HepG2 (cell line): Measurements from ENCODE around the gene PDHA1. TPM values are rescaled to one million over a fixed set of nuclear protein-coding genes. Genes with fewer than 3 reads are reported as not detected.

Experiments used
- ATAC-seq: fragments of 200-7000 bp; cut with Tn5 transposase; 3 replicates; pipeline ENCODE4 v1.9.1; 2020; ENCODE audit warnings: mild to moderate bottlenecking, moderate library complexity
- BruUV-seq: library from RNA; stranded (reverse); fragments of 400-500 nt; replicated peaks from 2 replicates; lab custom pipeline; 2021; lab: Mats Ljungman, UMichigan
- CTCF ChIA-PET: fragments of 300-600 bp; formaldehyde crosslinking; extraction: SDS; loops from one replicate; lab custom pipeline; 2021; ENCODE audit warnings: low total read pairs, inconsistent platforms, low intra/inter-chr PET ratio; lab: Yijun Ruan, JAX
- POLR2A ChIA-PET: fragments of 350-600 bp; sonication (Branson Sonifier 250); formaldehyde crosslinking; loops from one replicate; lab custom pipeline; 2020; ENCODE audit warnings: antibody characterized with exemption, inconsistent platforms; lab: Yijun Ruan, JAX
- DNase-seq: peaks from one replicate; pipeline ENCODE4 v3.0.0-alpha.2; 2015; ENCODE audit warnings: low spot score
- FAIRE-seq: peaks from 3 replicates; lab custom pipeline; 2011; peaks lifted over from hg19 to GRCh38; lab: Jason Lieb, UNC
- H2AFZ ChIP-seq: one replicate; pipeline ENCODE4 v1.6.1; 2011; ENCODE audit warnings: low read length, inconsistent platforms
- H3K27ac ChIP-seq: fragments of 300-600 bp; 3 replicates; pipeline ENCODE4 v1.8.0; 2011; ENCODE audit warnings: mixed run types, mild to moderate bottlenecking, mixed read lengths, low read length, inconsistent platforms; ENCODE audit not compliant: insufficient read depth; ENCODE audit errors: extremely low read length
- H3K27me3 ChIP-seq, 2 experiments: fragments of 200-600 bp in 1 of 2; 2 replicates in 1 of 2; 3 replicates in 1 of 2; pipeline versions ENCODE4 v1.6.0 to v1.8.0; 2011; ENCODE audit warnings: low read length in 2 of 2, mild to moderate bottlenecking in 2 of 2, moderate library complexity in 2 of 2, inconsistent platforms in 1 of 2; ENCODE audit not compliant: insufficient read depth in 2 of 2, control insufficient read depth in 1 of 2
- H3K36me3 ChIP-seq, 2 experiments: fragments of 200-600 bp in 1 of 2; replicated peaks in 1 of 2; 2 replicates in 1 of 2; 3 replicates in 1 of 2; pipeline versions ENCODE4 v1.5.1 to v1.8.0; 2011; ENCODE audit warnings: low read length in 2 of 2, inconsistent platforms in 1 of 2; ENCODE audit not compliant: insufficient read depth in 2 of 2, control insufficient read depth in 1 of 2
- H3K4me1 ChIP-seq: 2 replicates; pipeline ENCODE4 v1.5.1; 2012; ENCODE audit warnings: low read length, inconsistent platforms; ENCODE audit not compliant: insufficient read depth
- H3K4me2 ChIP-seq: 2 replicates; pipeline ENCODE4 v1.6.0; 2011; ENCODE audit warnings: low read depth, low read length, inconsistent platforms
- H3K4me3 ChIP-seq, 3 experiments: fragments of 200-600 bp in 1 of 3; sonication (generic), shearing (Covaris generic) in 1 of 3; replicated peaks in 1 of 3; 2 replicates each; pipeline ENCODE4 v1.5.1; 2011 to 2016; ENCODE audit warnings: low read length in 3 of 3, inconsistent platforms in 2 of 3, low read depth in 2 of 3, mild to moderate bottlenecking in 2 of 3, control low read depth in 1 of 3, mixed read lengths in 1 of 3; ENCODE audit not compliant: insufficient read depth in 1 of 3
- H3K79me2 ChIP-seq: one replicate; pipeline ENCODE4 v1.6.1; 2011; ENCODE audit warnings: low read length, inconsistent platforms; ENCODE audit not compliant: insufficient read depth
- H3K9ac ChIP-seq: 2 replicates; pipeline ENCODE4 v1.6.0; 2011; ENCODE audit warnings: mild to moderate bottlenecking, low read depth, low read length, inconsistent platforms; ENCODE audit not compliant: insufficient read depth
- H3K9me3 ChIP-seq: 2 replicates; pipeline ENCODE4 v1.5.1; 2012; ENCODE audit warnings: mild to moderate bottlenecking, low read length
- H4K20me1 ChIP-seq: 2 replicates; pipeline ENCODE4 v1.6.0; 2011; ENCODE audit warnings: inconsistent platforms, mild to moderate bottlenecking, low read length, moderate library complexity; ENCODE audit not compliant: insufficient read depth
- AHR ChIP-seq: IDR thresholded peaks from 2 replicates; pipeline ENCODE4 v1.6.1; 2018; ENCODE audit warnings: missing genetic modification reagents, missing compliant biosample characterization
- HNRNPUL1 ChIP-seq: fragments of 200-400 bp; formaldehyde crosslinking; IDR thresholded peaks from 2 replicates; pipeline ENCODE4 v1.6.1; 2017; ENCODE audit warnings: low read depth, mild to moderate bottlenecking, low read length, moderate library complexity
- MXD4 ChIP-seq: IDR thresholded peaks from 2 replicates; pipeline ENCODE4 v1.6.1; 2016; ENCODE audit warnings: mild to moderate bottlenecking, missing biosample characterization, missing genetic modification reagents
- PCBP1 ChIP-seq: fragments of 200-400 bp; formaldehyde crosslinking; IDR thresholded peaks from 2 replicates; pipeline ENCODE4 v1.6.1; 2017; ENCODE audit warnings: mild to moderate bottlenecking, low read depth, low read length, borderline replicate concordance
- ZFP41 ChIP-seq: sonication (generic); formaldehyde crosslinking; IDR thresholded peaks from 2 replicates; pipeline ENCODE4 v1.4.0; 2020; ENCODE audit warnings: mild to moderate bottlenecking, missing genetic modification reagents, borderline replicate concordance
- ZNF225 ChIP-seq: sonication (generic); formaldehyde crosslinking; IDR thresholded peaks from 2 replicates; pipeline ENCODE4 v1.4.0; 2020; ENCODE audit warnings: mild to moderate bottlenecking, missing genetic modification reagents
- ZNF318 ChIP-seq: sonication (generic); formaldehyde crosslinking; IDR thresholded peaks from 2 replicates; pipeline ENCODE4 v1.4.0; 2020; ENCODE audit warnings: mild to moderate bottlenecking, missing genetic modification reagents
- ZNF839 ChIP-seq: sonication (generic); formaldehyde crosslinking; IDR thresholded peaks from 2 replicates; pipeline ENCODE4 v1.4.0; 2020; ENCODE audit warnings: missing genetic modification reagents, mild to moderate bottlenecking, borderline replicate concordance
- WGBS: methylation state at CpG from one replicate; pipeline ENCODE4 v1.1.6; 2017; ENCODE audit warnings: low lambda C conversion rate; 5-methylcytosine and 5-hydroxymethylcytosine counted together
- in situ Hi-C: cut with HindIII; loops from 2 replicates; pipeline ENCODE4 v1.10.0; 2017; ENCODE audit warnings: low pct_unique_long_range_greater_than_20kb; ENCODE audit not compliant: extremely low pct_ligation_motif_present
- intact Hi-C: fragments of 100-400 bp; cut with micrococcal nuclease; formaldehyde crosslinking; loops from one replicate; pipeline ENCODE4 v1.10.0; 2022; ENCODE audit not compliant: unreplicated experiment
- polyA plus RNA-seq, 8 experiments: library from polyadenylated mRNA; depleted of rRNA in 3 of 8; stranded (reverse) in 7 of 8; unstranded in 1 of 8; fragments of >200 nt; fragmentation: Illumina TruSeq in 4 of 8; extraction: Trizol in 4 of 8; gene quantifications; 2 replicates each; pipeline versions ENCODE4 v1.2.1 to v1.2.3, GENCODE V29; 2011 to 2016; ENCODE audit warnings: low read depth in 4 of 8, missing spikeins in 1 of 8, mixed read lengths in 1 of 8; ENCODE audit not compliant: insufficient read depth in 1 of 8
- total RNA-seq, 5 experiments: library from RNA; depleted of rRNA; stranded (reverse); fragments of >200 nt; fragmentation: Illumina TruSeq; extraction: Trizol; gene quantifications; 2 replicates each; pipeline ENCODE4 v1.2.3, GENCODE V29; 2016; ENCODE audit warnings: low read depth in 1 of 5
- TF ChIP-seq, protein P1 (sequence below): sonication (generic); formaldehyde crosslinking; IDR thresholded peaks from 2 replicates; pipeline ENCODE4 v1.5.0; 2020; ENCODE audit warnings: missing genetic modification reagents
- TF ChIP-seq, protein P2 (sequence below): sonication (generic); formaldehyde crosslinking; IDR thresholded peaks from 2 replicates; pipeline ENCODE4 v1.5.0; 2020; ENCODE audit warnings: mild to moderate bottlenecking, missing genetic modification reagents

Gene PDHA1
- total and polyA plus RNA-seq, 2 of the 13 experiments (the other 11 are each of a cell fraction or from before 2014, with no cell fraction given): 177 to 249 TPM

GRCh38 chrX:19373351-19373891 lies 29.7 kb downstream of the PDHA1 start:
- ChIA-PET POLR2A (no interaction called here), CTCF (no interaction called here)
- FAIRE-seq (no peak), ATAC-seq (no peak), DNase-seq (no peak)
- no peaks in the 10 kb centered on the region for H3K9me3 ChIP-seq
- no peaks in the 10 kb centered on the region for H3K4me1 ChIP-seq
- H3K4me3 ChIP-seq: no peak overlapping the region
- H4K20me1 ChIP-seq: no peaks in the 10 kb centered on the region
- no peak overlapping the region for H3K4me2 ChIP-seq
- no peaks in the 10 kb centered on the region for H3K27me3 ChIP-seq
- in situ Hi-C loops: loop anchor here (5.0 kb wide), 1 partner anchor 154 kb away; no protein-coding TSS in a partner anchor
- no peak overlapping the region for H2AFZ ChIP-seq
- no peak overlapping the region for H3K27ac ChIP-seq
- TF ChIP-seq ZNF839 (CRISPR knock-in tag) (no peak), ZNF225 (CRISPR knock-in tag) (no peak), ZNF318 (CRISPR knock-in tag) (no peak), ZFP41 (CRISPR knock-in tag) (no peak), HNRNPUL1 (no peak), PCBP1 (no peak), AHR (CRISPR knock-in tag) (no peak), MXD4 (CRISPR knock-in tag) (no peak)
- TF ChIP-seq, protein P1, sequence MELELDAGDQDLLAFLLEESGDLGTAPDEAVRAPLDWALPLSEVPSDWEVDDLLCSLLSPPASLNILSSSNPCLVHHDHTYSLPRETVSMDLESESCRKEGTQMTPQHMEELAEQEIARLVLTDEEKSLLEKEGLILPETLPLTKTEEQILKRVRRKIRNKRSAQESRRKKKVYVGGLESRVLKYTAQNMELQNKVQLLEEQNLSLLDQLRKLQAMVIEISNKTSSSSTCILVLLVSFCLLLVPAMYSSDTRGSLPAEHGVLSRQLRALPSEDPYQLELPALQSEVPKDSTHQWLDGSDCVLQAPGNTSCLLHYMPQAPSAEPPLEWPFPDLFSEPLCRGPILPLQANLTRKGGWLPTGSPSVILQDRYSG: no peak
- TF ChIP-seq, protein P2, sequence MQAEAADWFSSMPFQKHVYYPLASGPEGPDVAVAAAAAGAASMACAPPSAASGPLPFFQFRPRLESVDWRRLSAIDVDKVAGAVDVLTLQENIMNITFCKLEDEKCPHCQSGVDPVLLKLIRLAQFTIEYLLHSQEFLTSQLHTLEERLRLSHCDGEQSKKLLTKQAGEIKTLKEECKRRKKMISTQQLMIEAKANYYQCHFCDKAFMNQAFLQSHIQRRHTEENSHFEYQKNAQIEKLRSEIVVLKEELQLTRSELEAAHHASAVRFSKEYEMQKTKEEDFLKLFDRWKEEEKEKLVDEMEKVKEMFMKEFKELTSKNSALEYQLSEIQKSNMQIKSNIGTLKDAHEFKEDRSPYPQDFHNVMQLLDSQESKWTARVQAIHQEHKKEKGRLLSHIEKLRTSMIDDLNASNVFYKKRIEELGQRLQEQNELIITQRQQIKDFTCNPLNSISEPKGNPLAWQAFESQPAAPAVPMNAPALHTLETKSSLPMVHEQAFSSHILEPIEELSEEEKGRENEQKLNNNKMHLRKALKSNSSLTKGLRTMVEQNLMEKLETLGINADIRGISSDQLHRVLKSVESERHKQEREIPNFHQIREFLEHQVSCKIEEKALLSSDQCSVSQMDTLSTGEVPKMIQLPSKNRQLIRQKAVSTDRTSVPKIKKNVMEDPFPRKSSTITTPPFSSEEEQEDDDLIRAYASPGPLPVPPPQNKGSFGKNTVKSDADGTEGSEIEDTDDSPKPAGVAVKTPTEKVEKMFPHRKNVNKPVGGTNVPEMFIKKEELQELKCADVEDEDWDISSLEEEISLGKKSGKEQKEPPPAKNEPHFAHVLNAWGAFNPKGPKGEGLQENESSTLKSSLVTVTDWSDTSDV: no peak
- no peaks in the 10 kb centered on the region for H3K79me2 ChIP-seq
- no peaks in the 10 kb centered on the region; a peak in 1 of 5 replicates for H3K36me3 ChIP-seq
- WGBS: 97% methylated on average over 3 of the region's 23 CpGs
- BruUV-seq: no TSS peak
- intact Hi-C loops: loop anchor here (5.0 kb wide), 1 partner anchor 164 kb away; no protein-coding TSS in a partner anchor
- no peak overlapping the region for H3K9ac ChIP-seq
